HepG2 (cell line): Measurements from ENCODE around the gene PROC. TPM values are rescaled to one million over a fixed set of nuclear protein-coding genes. Genes with fewer than 3 reads are reported as not detected.

ENCODE experiments used
- ASH2L ChIP-seq: fragments of 300-600, 200-600 bp; sonication (generic); IDR thresholded peaks from 2 replicates; pipeline ENCODE4 v1.7.0; 2017; ENCODE audit warnings: low read depth, mild to moderate bottlenecking, moderate library complexity, mixed read lengths, low read length; ENCODE audit not compliant: insufficient read length
- GPN1 ChIP-seq: sonication (generic); formaldehyde crosslinking; IDR thresholded peaks from 2 replicates; pipeline ENCODE4 v1.5.1; 2020; ENCODE audit warnings: missing genetic modification reagents, borderline replicate concordance
- GZF1 ChIP-seq: sonication (generic); formaldehyde crosslinking; IDR thresholded peaks from 2 replicates; pipeline ENCODE4 v1.5.1; 2020; ENCODE audit warnings: mild to moderate bottlenecking, missing genetic modification reagents
- HMG20A ChIP-seq: IDR thresholded peaks from 2 replicates; pipeline ENCODE4 v1.6.1; 2016; ENCODE audit warnings: borderline replicate concordance
- MED1 ChIP-seq: sonication (generic); formaldehyde crosslinking; IDR thresholded peaks from 2 replicates; pipeline ENCODE4 v1.4.0; 2020; ENCODE audit warnings: missing genetic modification reagents
- ZFP36 ChIP-seq: fragments of 150-350 bp; IDR thresholded peaks from 2 replicates; pipeline ENCODE4 v1.6.1; 2018; ENCODE audit warnings: borderline replicate concordance, low read length, low read depth; ENCODE audit not compliant: partially characterized antibody
- ZNF577 ChIP-seq: sonication (generic); formaldehyde crosslinking; IDR thresholded peaks from 2 replicates; pipeline ENCODE4 v1.4.0; 2020; ENCODE audit warnings: mild to moderate bottlenecking, low read depth, missing genetic modification reagents, borderline replicate concordance
- ZNF615 ChIP-seq: sonication (generic); formaldehyde crosslinking; IDR thresholded peaks from 2 replicates; pipeline ENCODE4 v1.5.0; 2020; ENCODE audit warnings: mild to moderate bottlenecking, missing genetic modification reagents, borderline replicate concordance
- polyA plus RNA-seq, 8 experiments: library from polyadenylated mRNA; depleted of rRNA in 3 of 8; stranded (reverse) in 7 of 8; unstranded in 1 of 8; fragments of >200 nt; fragmentation: Illumina TruSeq in 4 of 8; extraction: Trizol in 4 of 8; gene quantifications; 2 replicates each; pipeline versions ENCODE4 v1.2.1 to v1.2.3, GENCODE V29; 2011 to 2016; ENCODE audit warnings: low read depth in 4 of 8, missing spikeins in 1 of 8, mixed read lengths in 1 of 8; ENCODE audit not compliant: insufficient read depth in 1 of 8
- total RNA-seq, 5 experiments: library from RNA; depleted of rRNA; stranded (reverse); fragments of >200 nt; fragmentation: Illumina TruSeq; extraction: Trizol; gene quantifications; 2 replicates each; pipeline ENCODE4 v1.2.3, GENCODE V29; 2016; ENCODE audit warnings: low read depth in 1 of 5
- TF ChIP-seq, protein P1 (sequence below): sonication (generic); formaldehyde crosslinking; IDR thresholded peaks from 2 replicates; pipeline ENCODE4 v1.9.0; 2021; ENCODE audit warnings: mild to moderate bottlenecking, missing genetic modification reagents
- TF ChIP-seq, protein P2 (sequence below): sonication (generic); formaldehyde crosslinking; IDR thresholded peaks from 2 replicates; pipeline ENCODE4 v1.4.0; 2020; ENCODE audit warnings: mild to moderate bottlenecking, missing genetic modification reagents
- TF ChIP-seq, protein P3 (sequence below): sonication (generic); formaldehyde crosslinking; IDR thresholded peaks from 2 replicates; pipeline ENCODE4 v1.8.0; 2022; ENCODE audit warnings: mild to moderate bottlenecking, missing genetic modification reagents, borderline replicate concordance
- TF ChIP-seq, protein P4 (sequence below): sonication (generic); formaldehyde crosslinking; IDR thresholded peaks from 2 replicates; pipeline ENCODE4 v1.4.0; 2020; ENCODE audit warnings: mild to moderate bottlenecking, missing genetic modification reagents
- TF ChIP-seq, protein P5 (sequence below): IDR thresholded peaks from 2 replicates; pipeline ENCODE4 v1.4.0; 2020; ENCODE audit warnings: mild to moderate bottlenecking, missing genetic modification reagents

Gene PROC
- total and polyA plus RNA-seq, 2 of the 13 experiments (the other 11 are each of a cell fraction or from before 2014, with no cell fraction given) = 134 to 185 TPM

DNA sequence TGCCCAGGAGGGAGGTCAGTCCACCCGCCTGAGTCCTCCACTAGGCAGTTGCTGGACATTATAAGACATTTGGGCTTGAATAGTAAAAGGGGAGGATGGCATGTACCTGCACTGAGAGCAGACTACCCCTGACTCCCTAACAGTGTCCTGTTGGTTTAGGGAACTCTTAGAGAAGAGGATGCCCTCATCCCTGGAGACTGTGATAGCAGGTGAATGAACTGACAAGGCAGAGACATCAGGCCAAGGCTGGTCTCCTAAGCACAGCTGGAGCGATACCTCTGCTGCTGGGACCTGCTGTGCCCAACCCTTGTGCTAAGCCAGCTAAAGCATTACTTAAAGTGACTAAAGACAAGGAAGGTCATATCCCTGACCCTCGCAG lies 34.8 kb downstream of the PROC start (continued):
- TF ChIP-seq, protein P1, sequence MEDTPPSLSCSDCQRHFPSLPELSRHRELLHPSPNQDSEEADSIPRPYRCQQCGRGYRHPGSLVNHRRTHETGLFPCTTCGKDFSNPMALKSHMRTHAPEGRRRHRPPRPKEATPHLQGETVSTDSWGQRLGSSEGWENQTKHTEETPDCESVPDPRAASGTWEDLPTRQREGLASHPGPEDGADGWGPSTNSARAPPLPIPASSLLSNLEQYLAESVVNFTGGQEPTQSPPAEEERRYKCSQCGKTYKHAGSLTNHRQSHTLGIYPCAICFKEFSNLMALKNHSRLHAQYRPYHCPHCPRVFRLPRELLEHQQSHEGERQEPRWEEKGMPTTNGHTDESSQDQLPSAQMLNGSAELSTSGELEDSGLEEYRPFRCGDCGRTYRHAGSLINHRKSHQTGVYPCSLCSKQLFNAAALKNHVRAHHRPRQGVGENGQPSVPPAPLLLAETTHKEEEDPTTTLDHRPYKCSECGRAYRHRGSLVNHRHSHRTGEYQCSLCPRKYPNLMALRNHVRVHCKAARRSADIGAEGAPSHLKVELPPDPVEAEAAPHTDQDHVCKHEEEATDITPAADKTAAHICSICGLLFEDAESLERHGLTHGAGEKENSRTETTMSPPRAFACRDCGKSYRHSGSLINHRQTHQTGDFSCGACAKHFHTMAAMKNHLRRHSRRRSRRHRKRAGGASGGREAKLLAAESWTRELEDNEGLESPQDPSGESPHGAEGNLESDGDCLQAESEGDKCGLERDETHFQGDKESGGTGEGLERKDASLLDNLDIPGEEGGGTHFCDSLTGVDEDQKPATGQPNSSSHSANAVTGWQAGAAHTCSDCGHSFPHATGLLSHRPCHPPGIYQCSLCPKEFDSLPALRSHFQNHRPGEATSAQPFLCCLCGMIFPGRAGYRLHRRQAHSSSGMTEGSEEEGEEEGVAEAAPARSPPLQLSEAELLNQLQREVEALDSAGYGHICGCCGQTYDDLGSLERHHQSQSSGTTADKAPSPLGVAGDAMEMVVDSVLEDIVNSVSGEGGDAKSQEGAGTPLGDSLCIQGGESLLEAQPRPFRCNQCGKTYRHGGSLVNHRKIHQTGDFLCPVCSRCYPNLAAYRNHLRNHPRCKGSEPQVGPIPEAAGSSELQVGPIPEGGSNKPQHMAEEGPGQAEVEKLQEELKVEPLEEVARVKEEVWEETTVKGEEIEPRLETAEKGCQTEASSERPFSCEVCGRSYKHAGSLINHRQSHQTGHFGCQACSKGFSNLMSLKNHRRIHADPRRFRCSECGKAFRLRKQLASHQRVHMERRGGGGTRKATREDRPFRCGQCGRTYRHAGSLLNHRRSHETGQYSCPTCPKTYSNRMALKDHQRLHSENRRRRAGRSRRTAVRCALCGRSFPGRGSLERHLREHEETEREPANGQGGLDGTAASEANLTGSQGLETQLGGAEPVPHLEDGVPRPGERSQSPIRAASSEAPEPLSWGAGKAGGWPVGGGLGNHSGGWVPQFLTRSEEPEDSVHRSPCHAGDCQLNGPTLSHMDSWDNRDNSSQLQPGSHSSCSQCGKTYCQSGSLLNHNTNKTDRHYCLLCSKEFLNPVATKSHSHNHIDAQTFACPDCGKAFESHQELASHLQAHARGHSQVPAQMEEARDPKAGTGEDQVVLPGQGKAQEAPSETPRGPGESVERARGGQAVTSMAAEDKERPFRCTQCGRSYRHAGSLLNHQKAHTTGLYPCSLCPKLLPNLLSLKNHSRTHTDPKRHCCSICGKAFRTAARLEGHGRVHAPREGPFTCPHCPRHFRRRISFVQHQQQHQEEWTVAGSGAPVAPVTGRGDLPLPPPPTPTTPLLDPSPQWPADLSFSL = peak; percentile 32; the same call in 1 of the 2 replicates
- TF ChIP-seq GPN1 (CRISPR knock-in tag) (no peak), ZFP36 (no peak), ZNF615 (no peak), HMG20A (0 out of 2 replicates have a peak, but pooled peaks have one; percentile 7), MED1 (no peak), GZF1 (CRISPR knock-in tag) (no peak), ZNF577 (CRISPR knock-in tag) (no peak), ASH2L (peak; percentile 19)
- TF ChIP-seq, protein P2, sequence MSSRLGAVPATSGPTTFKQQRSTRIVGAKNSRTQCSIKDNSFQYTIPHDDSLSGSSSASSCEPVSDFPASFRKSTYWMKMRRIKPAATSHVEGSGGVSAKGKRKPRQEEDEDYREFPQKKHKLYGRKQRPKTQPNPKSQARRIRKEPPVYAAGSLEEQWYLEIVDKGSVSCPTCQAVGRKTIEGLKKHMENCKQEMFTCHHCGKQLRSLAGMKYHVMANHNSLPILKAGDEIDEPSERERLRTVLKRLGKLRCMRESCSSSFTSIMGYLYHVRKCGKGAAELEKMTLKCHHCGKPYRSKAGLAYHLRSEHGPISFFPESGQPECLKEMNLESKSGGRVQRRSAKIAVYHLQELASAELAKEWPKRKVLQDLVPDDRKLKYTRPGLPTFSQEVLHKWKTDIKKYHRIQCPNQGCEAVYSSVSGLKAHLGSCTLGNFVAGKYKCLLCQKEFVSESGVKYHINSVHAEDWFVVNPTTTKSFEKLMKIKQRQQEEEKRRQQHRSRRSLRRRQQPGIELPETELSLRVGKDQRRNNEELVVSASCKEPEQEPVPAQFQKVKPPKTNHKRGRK (CRISPR knock-in tag) = no peak
- TF ChIP-seq, protein P3, sequence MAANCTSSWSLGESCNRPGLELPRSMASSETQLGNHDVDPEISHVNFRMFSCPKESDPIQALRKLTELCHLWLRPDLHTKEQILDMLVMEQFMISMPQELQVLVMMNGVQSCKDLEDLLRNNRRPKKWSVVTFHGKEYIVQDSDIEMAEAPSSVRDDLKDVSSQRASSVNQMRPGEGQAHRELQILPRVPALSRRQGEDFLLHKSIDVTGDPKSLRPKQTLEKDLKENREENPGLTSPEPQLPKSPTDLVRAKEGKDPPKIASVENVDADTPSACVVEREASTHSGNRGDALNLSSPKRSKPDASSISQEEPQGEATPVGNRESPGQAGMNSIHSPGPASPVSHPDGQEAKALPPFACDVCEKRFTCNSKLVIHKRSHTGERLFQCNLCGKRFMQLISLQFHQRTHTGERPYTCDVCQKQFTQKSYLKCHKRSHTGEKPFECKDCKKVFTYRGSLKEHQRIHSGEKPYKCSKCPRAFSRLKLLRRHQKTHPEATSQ (CRISPR knock-in tag) = no peak
- TF ChIP-seq, protein P4, sequence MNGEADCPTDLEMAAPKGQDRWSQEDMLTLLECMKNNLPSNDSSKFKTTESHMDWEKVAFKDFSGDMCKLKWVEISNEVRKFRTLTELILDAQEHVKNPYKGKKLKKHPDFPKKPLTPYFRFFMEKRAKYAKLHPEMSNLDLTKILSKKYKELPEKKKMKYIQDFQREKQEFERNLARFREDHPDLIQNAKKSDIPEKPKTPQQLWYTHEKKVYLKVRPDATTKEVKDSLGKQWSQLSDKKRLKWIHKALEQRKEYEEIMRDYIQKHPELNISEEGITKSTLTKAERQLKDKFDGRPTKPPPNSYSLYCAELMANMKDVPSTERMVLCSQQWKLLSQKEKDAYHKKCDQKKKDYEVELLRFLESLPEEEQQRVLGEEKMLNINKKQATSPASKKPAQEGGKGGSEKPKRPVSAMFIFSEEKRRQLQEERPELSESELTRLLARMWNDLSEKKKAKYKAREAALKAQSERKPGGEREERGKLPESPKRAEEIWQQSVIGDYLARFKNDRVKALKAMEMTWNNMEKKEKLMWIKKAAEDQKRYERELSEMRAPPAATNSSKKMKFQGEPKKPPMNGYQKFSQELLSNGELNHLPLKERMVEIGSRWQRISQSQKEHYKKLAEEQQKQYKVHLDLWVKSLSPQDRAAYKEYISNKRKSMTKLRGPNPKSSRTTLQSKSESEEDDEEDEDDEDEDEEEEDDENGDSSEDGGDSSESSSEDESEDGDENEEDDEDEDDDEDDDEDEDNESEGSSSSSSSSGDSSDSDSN (CRISPR knock-in tag) = no peak
- TF ChIP-seq, protein P5, sequence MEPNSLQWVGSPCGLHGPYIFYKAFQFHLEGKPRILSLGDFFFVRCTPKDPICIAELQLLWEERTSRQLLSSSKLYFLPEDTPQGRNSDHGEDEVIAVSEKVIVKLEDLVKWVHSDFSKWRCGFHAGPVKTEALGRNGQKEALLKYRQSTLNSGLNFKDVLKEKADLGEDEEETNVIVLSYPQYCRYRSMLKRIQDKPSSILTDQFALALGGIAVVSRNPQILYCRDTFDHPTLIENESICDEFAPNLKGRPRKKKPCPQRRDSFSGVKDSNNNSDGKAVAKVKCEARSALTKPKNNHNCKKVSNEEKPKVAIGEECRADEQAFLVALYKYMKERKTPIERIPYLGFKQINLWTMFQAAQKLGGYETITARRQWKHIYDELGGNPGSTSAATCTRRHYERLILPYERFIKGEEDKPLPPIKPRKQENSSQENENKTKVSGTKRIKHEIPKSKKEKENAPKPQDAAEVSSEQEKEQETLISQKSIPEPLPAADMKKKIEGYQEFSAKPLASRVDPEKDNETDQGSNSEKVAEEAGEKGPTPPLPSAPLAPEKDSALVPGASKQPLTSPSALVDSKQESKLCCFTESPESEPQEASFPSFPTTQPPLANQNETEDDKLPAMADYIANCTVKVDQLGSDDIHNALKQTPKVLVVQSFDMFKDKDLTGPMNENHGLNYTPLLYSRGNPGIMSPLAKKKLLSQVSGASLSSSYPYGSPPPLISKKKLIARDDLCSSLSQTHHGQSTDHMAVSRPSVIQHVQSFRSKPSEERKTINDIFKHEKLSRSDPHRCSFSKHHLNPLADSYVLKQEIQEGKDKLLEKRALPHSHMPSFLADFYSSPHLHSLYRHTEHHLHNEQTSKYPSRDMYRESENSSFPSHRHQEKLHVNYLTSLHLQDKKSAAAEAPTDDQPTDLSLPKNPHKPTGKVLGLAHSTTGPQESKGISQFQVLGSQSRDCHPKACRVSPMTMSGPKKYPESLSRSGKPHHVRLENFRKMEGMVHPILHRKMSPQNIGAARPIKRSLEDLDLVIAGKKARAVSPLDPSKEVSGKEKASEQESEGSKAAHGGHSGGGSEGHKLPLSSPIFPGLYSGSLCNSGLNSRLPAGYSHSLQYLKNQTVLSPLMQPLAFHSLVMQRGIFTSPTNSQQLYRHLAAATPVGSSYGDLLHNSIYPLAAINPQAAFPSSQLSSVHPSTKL = no peak
